Muscle of arm (tissue), 12 donors: ENCODE results near the gene CIB4. TPM values are rescaled to one million over a fixed set of nuclear protein-coding genes. Genes with fewer than 3 reads are reported as not detected.

Experiments used
- DNase-seq: peaks from one replicate; pipeline ENCODE4 v3.0.0-alpha.2; 2013
- polyA plus RNA-seq, 12 donors: library from polyadenylated mRNA; unstranded; fragments of 120-200 nt; gene quantifications; one replicate each; pipeline ENCODE4 v1.2.1, GENCODE V29; 2013; ENCODE audit not compliant: insufficient read length in 12 of 12

The CIB4 gene
- polyA plus RNA-seq, 12 donors: not detected

- DNase-seq: no peak
These were observed 85.7 kb downstream of the CIB4 start for GRCh38 chr2:26555246-26556133.

- DNase-seq: no peak
These were observed 88.4 kb downstream of the CIB4 start for GRCh38 chr2:26552641-26553374.

- DNase-seq: no peak
These were observed 90.7 kb downstream of the CIB4 start for GRCh38 chr2:26550276-26551015.

GRCh38 chr2:26542676-26543505, 98.3 kb downstream of the CIB4 start:
- no peak for DNase-seq

GRCh38 chr2:26542194-26542455, 99.0 kb downstream of the CIB4 start:
- no peak for DNase-seq

- no peak for DNase-seq
These were observed 99.6 kb downstream of the CIB4 start for GRCh38 chr2:26541401-26542193.

GRCh38 chr2:26540961-26541360, 100.2 kb downstream of the CIB4 start:
- DNase-seq: no peak

GRCh38 chr2:26540306-26540705, 100.9 kb downstream of the CIB4 start:
- no peak for DNase-seq

- DNase-seq: no peak
These were observed 103.2 kb downstream of the CIB4 start for GRCh38 chr2:26537826-26538475.

GRCh38 chr2:26537069-26537825, 103.9 kb downstream of the CIB4 start:
- no peak for DNase-seq

- no peak for DNase-seq
These were observed 104.6 kb downstream of the CIB4 start for GRCh38 chr2:26536371-26537068.

GRCh38 chr2:26535663-26536275, 105.4 kb downstream of the CIB4 start:
- DNase-seq: no peak

GRCh38 chr2:26534865-26535662, 106.1 kb downstream of the CIB4 start:
- DNase-seq: no peak

GRCh38 chr2:26534098-26534864, 106.9 kb downstream of the CIB4 start:
- no peak for DNase-seq

- no peak for DNase-seq
These were observed 107.5 kb downstream of the CIB4 start for GRCh38 chr2:26533661-26534060.
